ENCODE data around the gene GPBAR1.
"Not testable (repeated sequence)": the region's sequence is repeated elsewhere in the genome, so short reads cannot be mapped to it uniquely, and the experiment has no call there.

Gene GPBAR1

DNA sequence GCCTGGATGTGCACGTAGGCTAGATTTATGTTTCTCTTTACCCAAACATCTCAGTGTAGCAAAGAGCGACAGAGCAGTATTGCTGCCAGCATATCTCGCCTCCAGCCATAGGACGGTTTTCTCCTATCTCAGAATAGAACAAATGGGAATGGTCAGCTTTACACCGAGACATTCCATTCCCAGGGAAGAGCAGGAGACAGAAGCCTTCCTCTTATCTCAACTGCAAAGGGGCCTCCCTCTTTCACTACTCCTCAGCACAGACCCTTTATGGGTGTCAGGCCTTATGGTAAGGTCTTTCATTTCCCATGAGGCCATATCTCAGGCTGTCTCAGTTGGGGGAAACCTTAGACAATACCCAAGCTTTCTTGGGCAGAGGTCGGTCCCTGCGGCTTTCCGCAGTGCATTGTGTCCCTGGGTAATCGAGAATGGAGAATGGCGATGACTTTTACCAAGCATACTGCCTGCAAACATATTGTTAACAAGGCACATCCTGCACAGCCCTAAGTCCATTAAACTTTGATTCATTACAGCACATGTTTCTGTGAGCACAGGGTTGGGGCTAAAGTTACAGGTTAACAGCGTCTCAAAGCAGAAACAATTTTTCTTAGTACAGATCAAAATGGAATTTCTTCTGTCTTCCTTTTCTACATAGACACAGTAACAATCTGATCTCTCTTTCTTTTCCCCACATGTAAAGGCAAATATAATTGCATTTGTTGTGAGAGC is 50.9 kb downstream of the GPBAR1 start:
- not testable (repeated sequence) for DNase-seq

DNA sequence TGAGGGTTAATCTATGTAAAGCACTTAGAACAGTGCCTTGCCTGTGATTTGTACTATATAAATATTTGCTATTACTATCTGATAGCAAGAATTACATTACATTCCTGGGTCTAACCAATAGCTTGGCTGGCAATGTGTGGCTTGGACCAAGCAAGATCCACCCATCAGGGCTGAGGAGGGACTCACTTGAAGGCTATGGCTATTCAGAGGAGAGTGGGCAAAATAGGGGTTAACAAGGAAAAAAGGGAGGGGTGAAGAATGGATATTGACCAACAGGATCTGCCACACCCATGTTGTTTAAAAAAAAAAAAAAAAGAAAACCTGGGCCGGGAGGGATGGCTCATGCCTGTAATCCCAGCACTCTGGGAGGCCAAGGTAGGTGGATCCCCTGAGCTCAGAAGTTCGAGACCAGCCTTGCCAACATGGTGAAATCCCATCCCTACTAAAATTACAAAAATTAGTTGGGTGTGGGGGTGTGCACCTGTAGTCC is 51.5 kb downstream of the GPBAR1 start:
- DNase-seq = no peak

DNA sequence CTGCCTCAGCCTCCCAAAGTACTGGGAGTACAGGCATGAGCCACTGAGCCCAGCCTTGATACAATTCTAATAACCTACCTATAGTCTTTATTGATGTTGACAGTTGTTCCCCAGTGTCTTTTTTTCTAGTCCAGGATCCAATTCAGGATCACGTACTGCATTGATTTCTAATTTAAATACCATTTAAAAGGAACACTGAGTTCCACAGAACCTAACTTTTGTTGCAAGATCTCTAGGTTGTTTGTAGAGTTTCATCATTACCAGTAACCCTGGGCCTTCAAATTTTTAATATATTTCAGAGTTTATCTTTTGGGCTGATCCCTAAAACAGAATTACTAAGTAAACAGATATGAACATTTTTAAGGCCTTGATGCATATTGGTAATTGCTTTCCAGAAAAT is 52.5 kb downstream of the GPBAR1 start:
- DNase-seq = no peak
